ENCODE measurements around the gene ALDH1A2.
"Not testable (repeated sequence)": the region's sequence is repeated elsewhere in the genome, so short reads cannot be mapped to it uniquely, and the experiment has no call there.

The ALDH1A2 gene

GRCh38 chr15:58065445-58066041 lies at the start of gene ALDH1A2:
ALDH1A2 (minus strand) TSS chr15:58065711; CDS start chr15:58065650, 61 bp downstream.
- peak; percentile 49 for DNase-seq (ENCODE audit: low spot score)

- DNase-seq (ENCODE audit: low spot score): no peak
These were observed 49.3 kb upstream of the ALDH1A2 start for GRCh38 chr15:58114812-58115211.

- DNase-seq (ENCODE audit: low spot score): no peak
These were observed 48.9 kb upstream of the ALDH1A2 start for GRCh38 chr15:58114388-58114787.

GRCh38 chr15:58113358-58113757 lies 47.8 kb upstream of the ALDH1A2 start:
- not testable (repeated sequence) for DNase-seq (ENCODE audit: low spot score)

GRCh38 chr15:58111718-58112104 lies 46.2 kb upstream of the ALDH1A2 start:
- no peak for DNase-seq (ENCODE audit: low spot score)

GRCh38 chr15:58110999-58111717 lies 45.6 kb upstream of the ALDH1A2 start:
- DNase-seq (ENCODE audit: low spot score): no peak

- no peak for DNase-seq (ENCODE audit: low spot score)
These were observed 43.9 kb upstream of the ALDH1A2 start for GRCh38 chr15:58109419-58109818.

GRCh38 chr15:58108117-58108516 lies 42.6 kb upstream of the ALDH1A2 start:
- no peak for DNase-seq (ENCODE audit: low spot score)

- DNase-seq (ENCODE audit: low spot score): no peak
These were observed 38.0 kb upstream of the ALDH1A2 start for GRCh38 chr15:58103482-58103881.

- DNase-seq (ENCODE audit: low spot score): no peak
These were observed 31.1 kb upstream of the ALDH1A2 start for GRCh38 chr15:58096529-58097084.

- no peak for DNase-seq (ENCODE audit: low spot score)
These were observed 29.9 kb upstream of the ALDH1A2 start for GRCh38 chr15:58095415-58095814.

- DNase-seq (ENCODE audit: low spot score): no peak
These were observed 22.4 kb upstream of the ALDH1A2 start for GRCh38 chr15:58087871-58088270.

- DNase-seq (ENCODE audit: low spot score): no peak
These were observed 21.0 kb upstream of the ALDH1A2 start for GRCh38 chr15:58086491-58086890.

- no peak for DNase-seq (ENCODE audit: low spot score)
These were observed 18.0 kb upstream of the ALDH1A2 start for GRCh38 chr15:58083526-58083925.

- DNase-seq (ENCODE audit: low spot score): no peak
These were observed 16.4 kb upstream of the ALDH1A2 start for GRCh38 chr15:58081891-58082290.

- DNase-seq (ENCODE audit: low spot score): no peak
These were observed 15.9 kb upstream of the ALDH1A2 start for GRCh38 chr15:58081456-58081855.

- not testable (repeated sequence) for DNase-seq (ENCODE audit: low spot score)
These were observed 15.4 kb upstream of the ALDH1A2 start for GRCh38 chr15:58080959-58081358.

GRCh38 chr15:58080398-58080797 lies 14.9 kb upstream of the ALDH1A2 start:
- no peak for DNase-seq (ENCODE audit: low spot score)

GRCh38 chr15:58078591-58078990 lies 13.1 kb upstream of the ALDH1A2 start:
- no peak for DNase-seq (ENCODE audit: low spot score)

GRCh38 chr15:58077427-58077826 lies 11.9 kb upstream of the ALDH1A2 start:
- DNase-seq (ENCODE audit: low spot score): peak; percentile 24

- no peak for DNase-seq (ENCODE audit: low spot score)
These were observed 8.9 kb upstream of the ALDH1A2 start for GRCh38 chr15:58074452-58074851.

GRCh38 chr15:58070801-58071418 lies 5.4 kb upstream of the ALDH1A2 start:
- peak; percentile 50 for DNase-seq (ENCODE audit: low spot score)

GRCh38 chr15:58069008-58069407 lies 3.5 kb upstream of the ALDH1A2 start:
- no peak for DNase-seq (ENCODE audit: low spot score)
